Urothelium cell line (cell line): ENCODE data around the gene ACSS1.
A peak's percentile ranks its signal among the peaks of the same experiment; 100 is the strongest.
"Not testable (repeated sequence)": the region's sequence is repeated elsewhere in the genome, so short reads cannot be mapped to it uniquely, and the experiment has no call there.

Experiments
- DNase-seq: peaks from one replicate; pipeline ENCODE4 v3.0.0; 2011; ENCODE audit warnings: low spot score, mixed read lengths
- FAIRE-seq: peaks from 2 replicates; lab custom pipeline; 2011; peaks lifted over from hg19 to GRCh38; lab: Jason Lieb, UNC

Gene ACSS1

DNA sequence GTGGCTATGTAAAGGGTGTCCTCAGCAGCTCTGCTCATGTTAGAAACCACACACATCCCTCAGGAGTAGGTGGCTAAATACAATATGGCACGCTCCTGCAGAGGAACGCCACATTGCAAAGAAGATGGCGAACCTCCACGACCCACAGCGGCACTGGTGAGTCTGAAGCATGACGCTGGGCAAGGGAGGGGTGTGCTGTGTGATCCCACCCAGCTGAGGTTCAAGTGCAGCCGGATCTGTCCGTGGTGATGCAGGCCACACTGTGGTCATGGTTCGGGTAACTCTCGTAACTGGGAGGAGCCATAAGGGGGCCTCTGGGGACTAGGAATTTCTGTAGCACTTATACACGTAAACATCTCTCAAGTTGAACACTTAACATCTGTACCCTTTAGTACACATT, 42.0 kb downstream of the ACSS1 start:
- DNase-seq (no peak), FAIRE-seq (peak; percentile 63)

DNA sequence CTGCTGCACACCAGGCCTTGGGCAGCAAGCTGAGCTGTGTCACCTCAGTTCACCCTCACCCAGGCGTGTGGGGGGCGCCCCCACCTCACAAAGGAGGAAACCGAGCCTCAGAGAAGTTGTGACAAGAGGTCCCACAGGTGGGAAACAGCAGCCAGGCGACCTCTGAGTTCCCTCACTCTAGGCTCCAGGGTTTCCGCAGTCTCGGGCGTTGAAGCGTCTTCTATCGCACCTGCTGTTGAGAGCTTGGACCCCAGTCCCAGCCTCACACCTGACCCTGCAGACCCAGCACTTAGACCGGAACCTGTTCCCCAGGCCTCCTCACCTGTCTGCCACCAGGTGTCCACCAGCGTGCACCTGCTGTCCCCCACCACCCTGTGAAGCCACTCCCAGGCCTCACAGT, 43.1 kb downstream of the ACSS1 start:
- FAIRE-seq (no peak), DNase-seq (no peak)

DNA sequence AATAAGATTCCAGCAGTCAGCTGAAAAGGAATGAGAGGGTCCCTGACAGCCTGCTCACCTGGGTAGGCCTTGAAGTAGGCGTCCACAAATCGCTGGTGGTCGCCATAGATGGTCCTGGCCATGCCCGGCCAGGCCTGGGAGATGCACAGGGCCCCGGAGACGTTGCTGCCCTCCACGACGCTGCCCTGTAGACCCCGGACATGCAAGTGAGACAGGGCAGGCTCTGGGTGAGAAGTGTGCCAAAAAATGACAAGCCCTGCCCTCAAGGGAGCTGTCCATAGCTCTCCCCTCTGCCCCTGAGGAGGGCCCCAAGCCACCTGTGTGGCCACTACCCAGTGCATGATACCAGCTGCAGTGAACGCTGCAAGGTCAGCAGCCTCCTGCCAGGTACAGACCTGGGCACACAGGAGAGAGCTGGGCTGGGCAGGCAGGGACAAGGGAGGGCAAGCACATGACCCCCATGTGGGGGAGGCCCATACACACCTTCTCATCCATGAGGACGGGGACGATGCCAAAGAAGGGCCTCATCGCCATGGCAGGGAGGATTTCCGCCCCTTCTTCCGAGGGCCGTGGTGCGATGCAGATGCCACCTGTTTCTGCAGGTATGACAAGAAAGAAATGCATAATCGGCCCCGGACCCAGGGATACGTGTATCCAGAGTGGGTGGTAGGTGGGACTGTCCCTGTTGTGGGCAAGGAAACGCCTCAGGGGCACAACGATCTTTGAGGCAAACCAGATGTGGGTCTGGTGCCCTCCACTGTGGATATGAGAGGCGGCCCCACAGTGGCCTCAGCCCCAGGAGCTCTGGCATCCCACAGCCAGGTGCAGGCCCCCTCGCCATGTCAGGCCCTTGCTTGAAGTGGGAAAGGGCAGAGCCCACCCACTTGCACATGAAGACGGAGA, 44.2 kb downstream of the ACSS1 start:
- FAIRE-seq (no peak), DNase-seq (no peak)

DNA sequence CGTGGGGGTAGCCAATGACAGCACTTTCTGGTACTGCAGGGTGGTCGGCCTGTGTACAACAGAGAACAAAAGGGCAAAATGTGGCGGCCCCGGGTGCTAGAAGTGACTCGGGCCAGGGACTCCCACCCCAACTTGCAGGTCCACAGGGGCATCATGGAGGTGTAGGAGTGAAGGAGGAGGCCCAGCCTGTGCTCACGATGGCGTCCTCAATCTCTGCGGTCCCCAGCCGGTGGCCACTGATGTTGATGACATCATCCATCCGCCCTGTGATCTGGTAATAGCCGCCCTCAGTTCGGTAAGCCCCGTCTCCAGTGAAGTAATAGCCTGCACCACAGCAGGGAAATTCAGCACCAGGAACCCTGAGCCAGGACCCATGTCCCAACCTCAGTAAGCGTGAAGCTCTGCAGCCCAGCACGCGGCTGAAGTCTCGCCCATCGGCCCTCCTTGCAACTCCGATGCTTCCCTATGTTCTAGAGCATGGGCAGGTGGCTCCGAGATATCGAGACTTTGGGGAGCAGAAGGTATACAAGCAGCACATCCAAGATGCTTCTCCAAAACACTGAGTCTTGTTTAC, 45.2 kb downstream of the ACSS1 start:
- DNase-seq (no peak), FAIRE-seq (no peak)

DNA sequence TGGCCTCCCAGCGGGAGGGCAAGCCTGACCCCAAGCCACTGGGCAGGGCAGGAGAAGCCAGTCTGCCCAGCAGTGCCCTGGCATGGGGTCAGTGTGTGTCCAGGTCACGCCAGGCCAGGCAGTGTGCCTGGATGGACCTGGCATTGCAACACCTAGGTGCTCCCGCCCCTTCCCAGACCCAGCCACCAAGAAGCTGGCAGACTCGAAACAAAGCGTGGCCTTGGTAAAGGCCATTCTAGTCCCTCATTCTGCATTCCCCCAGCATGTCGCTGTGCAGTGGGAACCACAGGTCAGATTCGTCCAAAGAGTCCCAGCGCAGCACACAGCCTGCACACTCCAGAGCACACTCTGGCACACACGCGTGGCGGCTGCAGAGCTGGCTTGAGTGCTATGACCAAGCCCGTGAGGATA, 46.1 kb downstream of the ACSS1 start:
- FAIRE-seq: no peak
- DNase-seq: no peak

DNA sequence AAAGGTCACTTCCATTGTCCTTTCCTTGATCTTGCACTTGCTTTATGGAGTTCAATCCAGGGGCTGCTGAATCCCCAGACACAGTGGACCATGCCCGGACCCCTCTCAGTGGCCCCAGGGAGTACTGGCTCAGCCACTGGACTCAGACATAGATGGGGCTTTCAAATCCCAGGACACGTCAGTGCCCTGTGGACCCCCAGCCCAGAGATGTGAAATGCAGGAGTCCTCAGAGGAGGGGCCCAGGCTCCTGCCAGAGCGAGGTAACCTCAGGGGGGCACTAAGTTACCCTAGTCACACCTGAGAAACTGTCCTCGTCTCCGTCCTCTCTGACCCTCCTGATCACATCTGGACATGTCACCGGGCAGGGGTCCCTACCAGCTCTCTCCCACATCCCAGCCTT, 46.7 kb downstream of the ACSS1 start:
- no peak for DNase-seq
- FAIRE-seq: no peak

DNA sequence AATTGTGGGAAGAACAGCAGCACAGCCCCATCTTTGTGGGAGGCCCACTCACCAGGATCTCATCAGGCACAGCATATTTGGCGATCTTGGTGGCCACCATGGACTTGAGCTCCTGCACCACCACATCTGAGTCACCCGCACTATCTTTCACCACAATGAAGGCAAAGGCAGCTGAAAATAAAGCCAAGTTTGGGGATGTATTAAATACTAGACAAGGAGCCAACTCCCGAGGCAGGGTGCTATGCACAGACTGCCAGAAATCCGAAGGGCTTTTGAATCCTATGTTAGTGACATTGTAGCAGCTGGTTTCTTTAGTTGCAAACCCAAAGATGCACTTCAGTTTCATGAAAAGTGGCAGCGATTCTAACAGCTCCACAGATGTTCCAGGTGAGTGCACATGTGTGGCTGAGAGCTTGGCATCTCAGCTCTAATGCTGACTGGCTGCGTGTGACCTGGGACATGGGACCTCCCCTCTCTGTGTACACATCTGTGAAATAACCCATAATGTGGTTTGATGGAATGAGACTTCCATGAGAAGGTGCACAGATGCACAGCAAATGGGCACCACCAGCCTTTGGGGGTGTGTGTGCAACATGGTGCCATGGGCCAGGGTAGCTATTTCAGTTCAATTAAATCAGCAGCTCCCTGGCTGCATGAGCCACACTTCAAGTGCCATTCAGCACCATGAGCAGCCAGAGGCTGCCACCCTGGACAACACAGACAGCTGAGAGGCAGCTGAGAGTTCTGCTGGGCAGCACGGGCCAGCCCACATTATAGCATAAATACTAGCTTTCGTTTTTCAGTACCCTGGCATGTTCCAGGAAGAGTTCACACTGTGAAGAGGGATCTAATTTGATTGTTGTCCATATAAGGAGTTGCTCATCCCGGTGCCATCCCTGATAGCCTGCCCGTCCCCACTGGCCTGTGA, 48.5 kb downstream of the ACSS1 start:
- DNase-seq (no peak), FAIRE-seq (no peak)

DNA sequence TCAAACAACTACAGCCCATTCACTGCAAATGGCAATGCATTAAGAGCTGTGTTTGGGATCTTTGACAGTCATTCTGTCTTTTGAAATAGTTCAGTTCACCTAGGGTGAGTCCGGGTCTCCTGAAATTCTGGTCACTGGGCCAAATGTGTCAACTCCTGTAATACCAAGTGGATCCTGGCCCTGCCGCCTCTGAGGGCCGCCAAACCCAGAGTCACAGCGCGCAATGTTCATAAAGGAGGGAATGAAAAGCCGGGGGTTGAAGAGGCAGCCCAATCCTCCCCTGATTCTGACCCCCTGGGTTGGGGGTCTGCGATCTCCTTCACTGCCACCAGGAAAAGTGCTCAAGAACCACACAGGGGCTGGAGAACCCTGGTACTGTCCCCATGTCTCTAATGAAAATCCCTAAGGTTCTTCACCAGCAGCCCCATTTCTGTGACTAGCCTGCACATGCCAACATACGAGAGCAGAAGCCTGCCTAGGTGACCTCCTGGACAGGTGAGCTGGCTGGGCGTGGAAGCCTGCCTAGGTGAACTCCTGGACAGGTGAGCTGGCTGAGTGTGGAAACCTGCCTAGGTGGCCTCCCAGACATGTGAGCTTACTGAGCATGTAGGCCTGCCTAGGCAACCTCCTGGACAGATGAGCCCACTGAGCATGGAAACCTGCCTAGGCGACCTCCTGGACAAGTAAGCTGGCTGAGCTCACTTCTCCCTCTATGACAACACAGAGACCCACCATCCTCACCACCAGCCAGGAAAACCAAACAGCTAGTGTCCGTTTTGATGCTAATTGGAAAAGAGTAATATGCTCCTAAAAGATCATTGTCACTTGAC, 49.3 kb downstream of the ACSS1 start:
- FAIRE-seq: no peak

DNA sequence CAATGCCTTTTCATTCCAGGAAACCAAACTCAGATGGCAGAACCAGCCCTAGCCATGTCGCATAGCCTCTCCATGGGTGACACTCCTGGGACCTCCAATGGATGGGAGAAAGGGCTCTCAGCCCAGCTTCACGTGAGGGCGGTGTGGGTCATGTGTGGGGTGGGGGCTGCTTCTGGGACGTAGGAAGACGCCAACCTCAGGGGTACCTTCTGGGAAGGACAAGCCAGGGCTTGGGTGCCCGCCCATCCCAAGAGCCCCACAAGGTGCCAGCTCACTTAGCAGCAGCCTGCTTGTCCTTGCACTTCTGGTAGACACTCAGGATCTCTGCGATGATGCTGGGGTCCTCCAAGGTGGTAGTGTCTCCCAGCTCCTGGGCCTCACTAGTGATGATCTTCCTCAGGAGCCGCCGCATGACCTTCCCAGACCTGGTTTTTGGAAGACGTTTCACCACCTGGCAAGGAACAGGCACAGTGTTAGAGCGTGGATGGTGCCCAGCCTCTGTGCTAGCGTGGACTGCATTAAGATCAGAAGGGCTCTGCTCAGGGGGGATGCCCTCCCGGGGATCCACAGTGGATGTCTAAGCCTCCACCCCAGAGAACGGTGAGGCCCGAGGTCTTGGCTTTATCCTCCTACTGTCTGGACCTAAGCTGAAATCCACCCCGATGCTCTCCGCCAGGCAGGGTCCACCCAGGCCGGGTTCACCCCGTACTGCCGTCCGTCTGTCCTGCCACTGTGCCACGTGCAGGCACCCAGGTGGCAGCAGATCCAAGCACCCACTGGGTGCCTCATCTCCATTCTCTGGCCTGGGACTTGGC, 50.2 kb downstream of the ACSS1 start:
- no peak for DNase-seq
- no peak for FAIRE-seq

More for the DNA sequence above, 49.3 kb downstream of the ACSS1 start:
- no peak for DNase-seq

DNA sequence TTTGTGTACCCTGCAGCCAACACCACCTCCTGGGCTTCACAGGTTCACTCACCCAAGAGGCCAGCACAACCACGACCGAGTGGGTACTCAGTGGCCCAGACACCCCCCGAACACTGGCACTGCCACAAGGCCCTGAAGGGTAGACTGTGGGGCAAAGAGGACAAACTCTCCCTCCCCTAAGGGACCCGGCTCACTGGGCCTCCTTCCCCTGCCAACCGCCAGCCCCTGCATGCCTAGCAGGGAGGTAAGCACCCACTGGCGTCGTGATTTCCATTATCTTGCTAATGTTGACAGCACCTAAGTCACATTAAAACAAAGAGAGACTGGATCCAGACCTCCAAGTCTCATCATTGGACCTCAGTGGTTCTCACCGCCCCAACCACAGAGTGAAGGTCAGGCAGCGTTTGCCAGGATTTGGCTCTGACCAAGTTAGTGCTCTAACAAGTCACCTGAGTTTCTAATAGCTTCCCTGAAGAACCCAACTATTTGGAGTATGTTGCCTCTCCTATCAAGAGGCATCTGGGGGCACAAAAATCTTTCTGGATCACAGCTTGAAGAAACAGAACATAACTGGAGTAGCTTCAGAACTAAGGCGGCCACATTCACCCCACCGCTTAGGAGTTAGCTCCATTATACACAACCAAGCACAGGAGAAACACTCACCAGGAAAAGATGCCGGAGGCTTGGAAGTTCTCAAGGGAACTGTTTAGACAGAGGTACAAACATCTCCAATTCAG, 51.3 kb downstream of the ACSS1 start:
- DNase-seq: no peak
- no peak for FAIRE-seq

DNA sequence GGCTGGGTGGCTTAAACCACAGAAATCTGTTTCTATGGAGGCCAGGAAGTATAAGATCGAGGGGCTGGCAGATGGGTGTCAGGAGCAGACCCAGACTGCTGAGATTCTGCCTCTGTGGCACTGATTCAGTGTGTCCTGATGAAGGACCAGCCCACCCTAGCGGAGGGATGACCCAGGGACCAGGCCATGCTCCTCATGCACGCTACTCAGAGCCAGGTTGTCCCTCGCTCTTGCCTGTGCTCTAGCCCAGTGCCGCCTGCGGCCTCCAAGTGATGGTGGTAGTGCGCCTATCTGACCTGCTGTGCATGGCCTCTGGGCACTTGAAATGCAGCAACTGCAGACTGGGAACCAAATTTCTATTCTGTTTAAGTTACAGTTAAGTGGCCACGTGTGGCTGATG, 52.3 kb downstream of the ACSS1 start:
- DNase-seq (no peak), FAIRE-seq (no peak)

DNA sequence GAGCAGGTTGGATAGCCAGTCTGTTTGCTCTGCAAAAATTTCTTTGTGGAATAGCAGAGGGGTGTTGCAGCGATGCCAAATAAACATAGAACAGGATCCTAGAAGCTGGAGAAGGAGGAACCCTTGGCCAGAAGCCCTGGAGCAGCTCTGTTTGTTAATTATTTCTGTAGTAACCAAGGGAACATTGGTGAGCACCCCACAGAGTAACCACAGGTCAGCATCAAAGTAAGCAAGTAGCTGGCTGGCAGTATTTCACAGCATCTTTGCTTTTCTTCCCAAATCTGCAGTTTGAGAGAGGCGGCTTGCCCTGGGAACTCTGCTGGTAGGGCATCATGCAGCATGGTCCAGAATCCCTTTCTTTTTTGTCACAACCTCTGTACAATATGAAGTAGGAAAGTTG, 52.7 kb downstream of the ACSS1 start:
- DNase-seq: no peak
- no peak for FAIRE-seq

DNA sequence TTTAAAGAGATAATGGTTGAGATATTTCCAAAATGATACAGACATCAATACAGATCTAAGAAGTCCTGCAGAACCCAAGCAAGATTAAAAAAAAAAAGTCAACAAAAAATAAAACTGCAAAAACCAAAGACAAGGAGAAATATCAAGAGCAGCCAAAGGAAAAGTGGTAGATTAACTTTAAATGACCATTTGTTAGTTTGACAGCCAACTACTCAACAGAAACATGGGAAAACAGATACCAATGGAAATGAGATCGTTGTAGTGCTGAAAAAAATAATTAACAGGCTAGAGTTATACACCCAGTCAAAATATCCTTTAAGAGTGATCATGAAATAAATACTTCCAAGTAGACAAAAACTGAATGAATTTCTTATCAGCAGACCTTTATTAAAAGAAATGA, 54.9 kb downstream of the ACSS1 start:
- FAIRE-seq (no peak), DNase-seq (no peak)

DNA sequence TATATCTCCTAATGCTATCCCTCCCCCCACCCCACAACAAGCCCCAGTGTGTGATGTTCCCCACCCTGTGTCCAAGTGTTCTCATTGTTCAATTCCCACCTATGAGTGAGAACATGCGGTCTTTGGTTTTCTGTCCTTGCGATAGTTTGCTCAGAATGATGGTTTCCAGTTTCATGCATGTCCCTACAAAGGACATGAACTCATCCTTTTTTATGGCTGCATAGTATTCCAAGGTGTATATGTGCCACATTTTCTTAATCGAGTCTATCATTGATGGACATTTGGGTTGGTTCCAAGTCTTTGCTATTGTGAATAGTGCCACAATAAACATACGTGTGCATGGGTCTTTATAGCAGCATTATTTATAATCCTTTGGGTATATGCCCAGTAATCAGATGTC, 56.6 kb downstream of the ACSS1 start:
- DNase-seq, FAIRE-seq: not testable (repeated sequence)

DNA sequence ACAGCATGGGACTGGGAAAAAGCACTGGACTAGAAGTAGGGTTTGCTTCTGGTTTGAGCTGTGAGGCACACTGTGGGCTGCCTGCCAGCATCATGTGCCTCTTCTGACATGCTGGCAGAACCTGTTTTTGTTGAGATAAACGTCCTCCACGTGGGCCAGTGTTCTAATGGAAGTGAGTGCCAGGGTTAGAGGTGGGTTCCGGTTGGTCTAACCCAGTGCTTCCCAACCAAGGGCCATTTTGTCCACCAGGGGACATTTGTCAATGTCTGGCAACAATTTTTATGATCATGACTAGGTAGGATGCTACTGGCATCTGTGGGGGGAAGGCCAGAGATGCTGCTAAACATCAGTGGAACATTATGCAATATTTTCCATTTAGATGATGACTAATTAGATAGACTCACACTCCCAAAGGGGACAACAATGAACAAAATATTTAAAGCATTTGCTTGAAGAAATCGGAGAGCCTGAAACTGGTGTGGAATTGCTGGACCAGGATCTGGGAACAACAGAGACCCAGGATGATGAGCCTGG, 57.6 kb downstream of the ACSS1 start:
- peak; percentile 27 for FAIRE-seq
- DNase-seq: peak; percentile 65

DNA sequence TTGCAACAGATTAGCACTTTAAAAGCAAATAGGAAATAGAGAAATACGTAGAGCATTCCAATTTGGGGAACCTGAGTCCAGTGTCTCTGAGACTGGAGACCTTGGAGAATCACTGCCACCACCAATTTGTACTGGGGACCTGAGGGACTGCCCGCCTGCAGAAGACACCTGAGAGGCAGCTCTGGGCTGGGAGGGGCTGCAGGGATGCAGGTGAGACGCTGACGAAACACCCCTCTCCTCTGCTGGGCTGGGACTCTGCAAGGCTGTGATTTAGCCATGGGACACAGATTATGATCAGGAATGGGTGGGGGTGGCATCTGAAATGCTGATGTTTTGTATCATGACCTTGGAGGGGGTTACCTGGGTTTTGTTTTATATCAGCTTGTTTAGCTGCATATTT, 58.4 kb downstream of the ACSS1 start:
- no peak for FAIRE-seq
- no peak for DNase-seq

DNA sequence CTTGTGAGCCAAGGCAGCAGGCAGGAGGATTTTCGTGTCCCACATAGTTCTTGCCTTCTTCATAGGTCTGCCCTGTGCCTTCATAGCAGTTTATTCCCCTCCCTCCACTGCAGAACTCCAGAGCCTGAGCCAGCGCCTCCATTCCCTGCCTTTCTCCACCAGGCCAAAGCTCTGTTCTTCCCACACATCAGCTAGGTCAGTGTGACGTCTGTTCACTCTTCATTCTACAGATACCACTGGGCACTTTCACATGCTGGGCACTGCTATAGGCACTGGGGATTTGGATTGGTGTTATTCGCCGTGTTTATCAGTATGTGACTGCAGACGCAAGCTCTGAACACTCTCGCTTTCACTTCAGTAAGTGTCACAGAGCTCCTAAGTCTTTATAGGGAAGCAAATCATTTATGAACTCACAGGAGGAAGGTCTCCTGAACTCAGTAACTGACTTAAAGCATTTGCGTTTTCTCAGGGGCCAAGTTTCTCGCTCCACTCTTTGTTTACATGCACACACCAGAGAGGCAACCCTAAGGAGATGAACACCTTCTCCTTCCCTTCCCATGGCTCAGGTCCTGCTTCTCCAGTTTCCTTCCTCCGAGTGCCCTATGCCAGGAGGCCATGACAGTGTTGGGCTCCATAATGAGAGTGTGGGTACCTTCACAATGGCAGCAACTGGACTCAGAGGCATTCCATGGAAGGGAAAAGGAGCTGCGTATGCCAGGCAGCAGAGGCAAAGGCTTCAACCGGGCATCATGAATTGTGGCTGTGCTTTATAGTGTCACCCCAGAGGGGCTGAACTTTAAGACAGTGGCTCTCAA, 59.1 kb downstream of the ACSS1 start:
- no peak for DNase-seq
- no peak for FAIRE-seq

DNA sequence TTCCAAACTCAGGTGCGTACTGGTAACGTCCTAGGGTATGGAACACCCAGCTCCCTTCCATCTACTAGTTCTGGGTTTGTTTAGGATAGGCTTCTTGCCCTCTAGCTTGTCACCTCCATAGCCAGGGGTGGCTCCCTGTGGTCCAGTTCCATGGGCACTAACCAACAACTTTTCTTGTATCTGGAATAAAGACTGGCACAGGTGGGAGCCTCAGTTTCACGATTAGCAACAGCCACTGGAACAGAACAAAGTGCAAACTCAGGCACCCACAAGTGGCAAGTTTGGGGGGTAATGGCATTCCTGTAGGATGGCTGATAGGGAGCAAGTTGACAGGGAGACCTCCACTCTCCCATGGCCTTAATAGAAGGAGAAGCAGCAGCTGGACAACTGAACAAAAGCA, 59.8 kb downstream of the ACSS1 start:
- FAIRE-seq: no peak
- no peak for DNase-seq
